ENCODE data around the gene WDR20.

- TF ChIP-seq CTCF (conservative IDR thresholded peaks at IDR 0.05) (no peak), ZFX (IDR thresholded peaks at IDR 0.05) (no peak)
Measured at GRCh38 chr14:102138961-102139285, 774 bp upstream of the WDR20 start.

All from C4-2B (cell line).